A549 (cell line): Measurements from ENCODE around the gene PARP9. TPM values are rescaled to one million over a fixed set of nuclear protein-coding genes. Genes with fewer than 3 reads are reported as not detected.

Experiments
- ATAC-seq, 2 experiments: fragments of 200-7000 bp in 1 of 2; fragments of >200 bp in 1 of 2; cut with Nextera tagmentation in 1 of 2; cut with Tn5 transposase in 1 of 2; 3 replicates each; pipeline versions ENCODE4 v1.8.0 to v1.9.1; 2018 to 2020; ENCODE audit warnings: mild to moderate bottlenecking in 1 of 2, moderate library complexity in 1 of 2
- CTCF ChIA-PET: fragments of 300-600 bp; sonication (Branson Sonifier 250); formaldehyde crosslinking; extraction: SDS; loops from one replicate; lab custom pipeline; 2021; ENCODE audit warnings: antibody characterized with exemption, inconsistent platforms; lab: Yijun Ruan, JAX
- POLR2A ChIA-PET: fragments of 350-600 bp; formaldehyde crosslinking; extraction: SDS; loops from one replicate; lab custom pipeline; 2021; ENCODE audit warnings: antibody characterized with exemption, inconsistent platforms; lab: Yijun Ruan, JAX
- DNase-seq, 2 experiments: peaks; one replicate each; pipeline versions ENCODE4 v3.0.0 to v3.0.0-alpha.2; 2011 to 2016; ENCODE audit warnings: low read depth in 1 of 2, low spot score in 1 of 2
- FAIRE-seq: peaks from 2 replicates; lab custom pipeline; 2011; peaks lifted over from hg19 to GRCh38; lab: Jason Lieb, UNC
- H3K27ac ChIP-seq, 2 experiments: fragments of >200 bp; sonication (Bioruptor Twin); formaldehyde crosslinking; 3 replicates each; pipeline ENCODE4 v1.5.1; 2016 to 2017
- H3K4me1 ChIP-seq: fragments of >200 bp; sonication (Bioruptor Twin); formaldehyde crosslinking; 3 replicates; pipeline ENCODE4 v1.6.1; 2016
- H3K4me2 ChIP-seq: fragments of >200 bp; sonication (Bioruptor Twin); formaldehyde crosslinking; 3 replicates; pipeline ENCODE4 v1.6.1; 2016
- H3K4me3 ChIP-seq: fragments of >200 bp; sonication (Bioruptor Twin); formaldehyde crosslinking; 3 replicates; pipeline ENCODE4 v1.5.1; 2016
- H3K9me3 ChIP-seq: fragments of >200 bp; sonication (Bioruptor Twin); formaldehyde crosslinking; 3 replicates; pipeline ENCODE4 v1.6.1; 2016
- BHLHE40 ChIP-seq: IDR thresholded peaks from 2 replicates; pipeline ENCODE4 v1.6.1; 2012; ENCODE audit warnings: low read depth, low read length, inconsistent platforms
- CEBPB ChIP-seq, 2 experiments: fragments of >200 bp in 1 of 2; sonication (Bioruptor Twin) in 1 of 2; formaldehyde crosslinking in 1 of 2; IDR thresholded peaks; 2 replicates each; pipeline ENCODE4 v1.6.1; 2012 to 2016
- EHF ChIP-seq: fragments of 250-450 bp; sonication (Bioruptor Pico); IDR thresholded peaks from 2 replicates; pipeline ENCODE4 v1.5.0; 2020; ENCODE audit warnings: mild to moderate bottlenecking
- EHMT2 ChIP-seq: fragments of 200-600 bp; sonication (generic); IDR thresholded peaks from 2 replicates; pipeline ENCODE4 v1.6.1; 2016; ENCODE audit warnings: antibody characterized with exemption, low read depth, mild to moderate bottlenecking, moderate library complexity
- FOSB ChIP-seq: fragments of 250-450 bp; sonication (Bioruptor Pico); IDR thresholded peaks from 2 replicates; pipeline ENCODE4 v1.5.0; 2020; ENCODE audit warnings: mild to moderate bottlenecking, moderate library complexity
- FOXS1 ChIP-seq: fragments of 250-450 bp; sonication (Bioruptor Pico); IDR thresholded peaks from 2 replicates; pipeline ENCODE4 v1.5.0; 2020; ENCODE audit warnings: mild to moderate bottlenecking, moderate library complexity
- GATA3 ChIP-seq: IDR thresholded peaks from 2 replicates; pipeline ENCODE4 v1.6.1; 2012; ENCODE audit warnings: borderline replicate concordance
- HES2 ChIP-seq: fragments of >200 bp; sonication (Bioruptor Twin); formaldehyde crosslinking; IDR thresholded peaks from 2 replicates; pipeline ENCODE4 v1.6.1; 2016
- HEYL ChIP-seq: fragments of 250-450 bp; sonication (Bioruptor Pico); IDR thresholded peaks from 2 replicates; pipeline ENCODE4 v1.8.0; 2021; ENCODE audit warnings: mild to moderate bottlenecking, moderate library complexity
- HOXB13 ChIP-seq: fragments of 250-450 bp; sonication (Bioruptor Pico); IDR thresholded peaks from 2 replicates; pipeline ENCODE4 v1.5.0; 2020; ENCODE audit warnings: low read depth, mild to moderate bottlenecking, moderate library complexity
- JUN ChIP-seq, 2 experiments: fragments of >200 bp; sonication (Bioruptor Twin); formaldehyde crosslinking; IDR thresholded peaks; 2 replicates in 1 of 2; 3 replicates in 1 of 2; pipeline ENCODE4 v1.6.1; 2016 to 2017
- KDM1A ChIP-seq: fragments of 200-600 bp; sonication (generic); IDR thresholded peaks from 2 replicates; pipeline ENCODE4 v1.6.1; 2016; ENCODE audit warnings: low read depth, mild to moderate bottlenecking
- MAFK ChIP-seq: fragments of 450-650 bp; IDR thresholded peaks from 2 replicates; pipeline ENCODE4 v1.6.1; 2014; ENCODE audit not compliant: partially characterized antibody
- NPAS2 ChIP-seq: fragments of 250-450 bp; sonication (Bioruptor Pico); IDR thresholded peaks from 2 replicates; pipeline ENCODE4 v1.8.0; 2022; ENCODE audit warnings: mild to moderate bottlenecking, moderate library complexity, borderline replicate concordance
- NR3C1 ChIP-seq: fragments of >200 bp; sonication (Bioruptor Twin); formaldehyde crosslinking; IDR thresholded peaks from 3 replicates; pipeline ENCODE4 v1.6.1; 2017
- RARB ChIP-seq: fragments of 250-450 bp; sonication (Bioruptor Pico); IDR thresholded peaks from 2 replicates; pipeline ENCODE4 v1.8.0; 2021; ENCODE audit warnings: mild to moderate bottlenecking, moderate library complexity
- RCOR1 ChIP-seq: fragments of 150-350 bp; IDR thresholded peaks from 2 replicates; pipeline ENCODE4 v1.6.1; 2014; ENCODE audit warnings: antibody characterized with exemption, low read length, low read depth
- RFX5 ChIP-seq: fragments of 450-650 bp; IDR thresholded peaks from 2 replicates; pipeline ENCODE4 v1.7.1; 2014; ENCODE audit warnings: antibody characterized with exemption, mild to moderate bottlenecking, moderate library complexity
- TP53 ChIP-seq: fragments of 250-450 bp; sonication (Bioruptor Pico); IDR thresholded peaks from 2 replicates; pipeline ENCODE4 v1.5.0; 2021; ENCODE audit warnings: mild to moderate bottlenecking, moderate library complexity
- USF2 ChIP-seq: fragments of 450-650 bp; IDR thresholded peaks from 2 replicates; pipeline ENCODE4 v1.6.1; 2014; ENCODE audit warnings: antibody characterized with exemption
- ZC3H11A ChIP-seq: fragments of 450-650 bp; IDR thresholded peaks from 2 replicates; pipeline ENCODE4 v1.6.1; 2014; ENCODE audit warnings: antibody characterized with exemption, mild to moderate bottlenecking
- WGBS: methylation state at CpG from one replicate; pipeline ENCODE4 v1.1.6; 2017; ENCODE audit errors: missing lambda C conversion rate; 5-methylcytosine and 5-hydroxymethylcytosine counted together
- polyA plus RNA-seq, 4 experiments: library from polyadenylated mRNA; depleted of rRNA in 3 of 4; stranded (reverse); fragments of >200 nt; fragmentation: RNase III in 1 of 4; extraction: RNeasy Plus Mini Kit Qiagen cat#74134 plus additional on column Dnase treatment in 1 of 4; gene quantifications; 2 replicates in 3 of 4; 3 replicates in 1 of 4; pipeline ENCODE4 v1.2.3, GENCODE V29; 2011 to 2017

PARP9 gene
- polyA plus RNA-seq, 2 of the 4 experiments (the other 2 are of a cell fraction): 4.5 to 12.6 TPM

DNA sequence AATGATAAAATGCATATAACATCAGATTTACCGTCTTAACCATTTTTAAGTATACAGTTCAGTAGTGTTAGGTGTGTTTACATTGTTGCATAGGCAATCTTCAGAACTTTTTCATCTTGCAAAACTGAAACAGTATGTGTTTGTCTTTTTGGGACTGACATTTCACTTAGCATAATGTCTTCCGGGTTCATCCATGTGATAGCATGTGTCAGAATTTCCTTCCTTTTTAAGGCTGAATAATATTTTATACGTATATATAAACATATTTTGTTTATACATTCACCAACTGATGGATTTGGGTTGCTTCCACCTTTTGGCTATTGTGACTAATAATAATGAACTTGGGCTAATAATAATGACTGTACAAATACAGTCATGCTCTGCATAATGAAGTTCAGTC is 16.4 kb upstream of the PARP9 start (continued):
- no peak for TF ChIP-seq HOXB13 (CRISPR knock-in tag)
- TF ChIP-seq RFX5: no peak
- TF ChIP-seq ZC3H11A: no peak
- no peak for TF ChIP-seq FOSB (CRISPR knock-in tag)
- TF ChIP-seq USF2: no peak
- TF ChIP-seq, all 56 proteins: peak for 0

DNA sequence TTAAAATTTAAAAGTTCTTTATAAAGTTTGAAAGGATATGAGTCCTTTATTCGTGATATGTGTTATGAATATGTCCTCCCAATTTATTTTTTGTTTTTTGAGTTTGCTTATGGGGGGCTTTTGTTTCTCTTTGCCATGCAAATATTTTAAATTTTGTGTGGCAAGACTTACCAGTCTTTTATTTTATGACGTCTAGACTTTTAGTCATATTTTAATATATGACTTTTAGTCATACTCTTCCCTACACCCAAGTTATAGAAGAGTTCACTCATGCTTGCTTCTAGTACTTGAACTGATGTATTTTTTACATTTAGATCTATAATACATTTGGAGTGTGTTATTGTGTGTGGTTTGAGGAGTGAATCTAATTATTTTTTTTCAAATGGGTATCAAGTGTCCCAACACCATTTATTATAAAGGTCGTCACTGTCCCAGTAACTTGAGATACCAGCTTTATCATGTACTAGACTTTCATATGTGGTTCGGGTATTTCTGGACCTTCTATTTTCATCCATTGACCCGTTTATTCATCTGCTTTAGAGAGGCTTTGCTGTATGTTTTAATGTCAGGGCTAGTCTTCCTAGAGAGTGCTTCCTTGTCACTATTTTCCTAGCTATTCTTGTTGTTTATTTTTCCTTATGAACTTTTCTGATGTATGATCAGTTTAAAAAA is 14.1 kb upstream of the PARP9 start:
- ChIA-PET CTCF (interaction anchor here (1.2 kb wide), 1 partner anchor 101 kb away, joined by 5 read pairs; no protein-coding TSS in a partner anchor), POLR2A (no interaction called here)
- no peak overlapping the region for H3K27ac ChIP-seq
- DNase-seq: no peak
- no peak for ATAC-seq
- WGBS: 49% methylated on average over 5 of the region's 5 CpGs
- H3K4me3 ChIP-seq: no peak overlapping the region
- FAIRE-seq: no peak
- TF ChIP-seq EHF (CRISPR knock-in tag) (no peak), TP53 (CRISPR knock-in tag) (no peak), NPAS2 (CRISPR knock-in tag) (no peak), ZC3H11A (no peak), GATA3 (no peak), JUN (IDR thresholded peaks at IDR 0.05) (no peak), HES2 (no peak), BHLHE40 (no peak), HEYL (CRISPR knock-in tag) (no peak), EHMT2 (no peak), NR3C1 (no peak), FOXS1 (CRISPR knock-in tag) (no peak), CEBPB (IDR thresholded peaks at IDR 0.05) (no peak), RCOR1 (no peak)
- H3K4me1 ChIP-seq: peaks cover 5% of the 10 kb centered on the region
- peaks cover 19% of the 10 kb centered on the region for H3K9me3 ChIP-seq
- H3K4me2 ChIP-seq: no peak overlapping the region

GRCh38 chr3:122577409-122578031 is 13.4 kb upstream of the PARP9 start, which contains the start of gene PARP15:
PARP15 (plus strand) TSS chr3:122577650; CDS start chr3:122577668, 18 bp downstream.
- no peak within 1 kb of the TSS for H3K4me2 ChIP-seq
- no peak for ATAC-seq
- no peak for FAIRE-seq
- H3K9me3 ChIP-seq: peaks cover 17% of the 10 kb centered on the region
- no peak for DNase-seq
- no peak within 1 kb of the TSS for H3K4me3 ChIP-seq
- WGBS: 86% methylated on average over 39 of the region's 40 CpGs
- POLR2A ChIA-PET: no interaction called here
- CTCF ChIA-PET: no interaction called here
- H3K4me1 ChIP-seq: peaks cover 12% of the 10 kb centered on the region
- no peak for TF ChIP-seq HES2
- TF ChIP-seq KDM1A: no peak
- no peak for TF ChIP-seq RARB (CRISPR knock-in tag)
- no peak for TF ChIP-seq MAFK
- H3K27ac ChIP-seq: no peak within 1 kb of the TSS
